Fibroblast of pulmonary artery (primary cell): ENCODE results near the gene ERF.

Source experiments
- DNase-seq: peaks from one replicate; pipeline ENCODE4 v3.0.0-alpha.2; 2010; ENCODE audit warnings: low read depth
- H3K4me3 ChIP-seq: replicated peaks from 2 replicates; pipeline ENCODE4 v1.5.1; 2011; ENCODE audit warnings: low read depth, mild to moderate bottlenecking, control low read depth, low read length, moderate library complexity
- TF ChIP-seq, protein P1 (sequence below): IDR thresholded peaks from 2 replicates; pipeline ENCODE4 v1.5.1; 2011; ENCODE audit warnings: mild to moderate bottlenecking, control low read depth, low read length, inconsistent platforms; ENCODE audit errors: missing control alignments

Gene ERF

DNA sequence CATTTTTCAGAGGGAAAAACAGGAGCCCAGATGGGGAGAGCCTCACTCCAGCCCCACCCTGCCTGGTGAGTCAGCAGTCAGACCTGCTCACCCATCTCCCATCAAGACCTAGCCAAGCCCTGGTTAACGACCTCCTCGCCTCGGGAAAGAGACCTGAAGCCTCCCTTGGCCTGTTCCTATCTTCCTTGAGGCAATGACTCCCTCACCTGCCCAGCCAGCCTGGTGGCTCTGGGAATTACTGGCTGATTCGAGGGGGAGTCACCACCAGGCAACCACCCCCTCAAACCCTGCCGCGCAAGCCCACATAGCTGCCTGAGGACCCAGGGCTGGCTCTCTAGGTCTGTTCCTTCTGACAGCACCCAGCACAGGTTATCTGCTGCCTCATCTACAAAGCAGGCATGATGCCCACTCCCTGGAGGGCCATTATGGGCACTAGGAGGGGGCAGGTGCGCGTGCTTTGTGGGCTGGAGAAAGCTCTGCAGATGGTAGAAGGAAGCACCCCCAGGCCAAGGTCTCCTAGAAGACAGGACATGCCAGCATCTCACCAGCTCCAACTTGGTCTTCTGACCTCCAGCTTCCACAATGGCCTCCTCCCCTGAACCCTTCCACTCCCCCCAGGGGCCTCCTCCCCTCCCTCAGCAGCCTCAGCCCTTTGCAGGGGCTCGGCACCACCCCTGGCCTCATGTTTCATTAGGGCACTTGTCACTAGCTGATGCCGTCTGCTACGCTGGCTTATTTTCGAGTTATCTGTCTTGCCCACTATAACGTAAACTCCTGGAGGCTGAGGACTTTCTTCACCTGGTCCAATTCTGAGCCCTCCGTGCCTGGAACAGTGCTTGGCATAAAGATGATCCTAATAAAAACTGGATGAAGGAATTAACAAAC is 47.8 kb downstream of the ERF start:
- H3K4me3 ChIP-seq = no peak overlapping the region
- TF ChIP-seq, protein P1, sequence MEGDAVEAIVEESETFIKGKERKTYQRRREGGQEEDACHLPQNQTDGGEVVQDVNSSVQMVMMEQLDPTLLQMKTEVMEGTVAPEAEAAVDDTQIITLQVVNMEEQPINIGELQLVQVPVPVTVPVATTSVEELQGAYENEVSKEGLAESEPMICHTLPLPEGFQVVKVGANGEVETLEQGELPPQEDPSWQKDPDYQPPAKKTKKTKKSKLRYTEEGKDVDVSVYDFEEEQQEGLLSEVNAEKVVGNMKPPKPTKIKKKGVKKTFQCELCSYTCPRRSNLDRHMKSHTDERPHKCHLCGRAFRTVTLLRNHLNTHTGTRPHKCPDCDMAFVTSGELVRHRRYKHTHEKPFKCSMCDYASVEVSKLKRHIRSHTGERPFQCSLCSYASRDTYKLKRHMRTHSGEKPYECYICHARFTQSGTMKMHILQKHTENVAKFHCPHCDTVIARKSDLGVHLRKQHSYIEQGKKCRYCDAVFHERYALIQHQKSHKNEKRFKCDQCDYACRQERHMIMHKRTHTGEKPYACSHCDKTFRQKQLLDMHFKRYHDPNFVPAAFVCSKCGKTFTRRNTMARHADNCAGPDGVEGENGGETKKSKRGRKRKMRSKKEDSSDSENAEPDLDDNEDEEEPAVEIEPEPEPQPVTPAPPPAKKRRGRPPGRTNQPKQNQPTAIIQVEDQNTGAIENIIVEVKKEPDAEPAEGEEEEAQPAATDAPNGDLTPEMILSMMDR = no peak
- no peak for DNase-seq

DNA sequence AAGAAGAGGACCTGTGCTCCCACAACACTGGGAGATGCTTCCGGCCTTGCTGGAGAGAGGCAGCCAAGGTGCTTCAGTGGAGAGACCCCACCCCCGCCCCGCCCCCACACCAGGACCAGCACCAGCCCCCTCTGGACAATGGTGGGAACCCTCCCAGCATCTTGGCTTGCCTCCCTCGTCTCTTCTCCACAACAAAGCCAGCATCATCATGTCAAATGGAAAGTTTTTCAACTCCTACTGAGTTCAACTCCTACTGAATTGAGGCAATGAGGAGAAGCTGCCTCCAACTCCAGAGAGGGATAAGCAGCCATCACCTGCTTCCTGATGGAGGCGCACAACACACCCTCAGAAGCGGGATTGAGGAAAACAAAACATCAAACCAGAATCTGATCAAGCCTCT is 50.3 kb downstream of the ERF start:
- DNase-seq = no peak
- TF ChIP-seq, protein P1 = no peak
- no peak overlapping the region for H3K4me3 ChIP-seq

DNA sequence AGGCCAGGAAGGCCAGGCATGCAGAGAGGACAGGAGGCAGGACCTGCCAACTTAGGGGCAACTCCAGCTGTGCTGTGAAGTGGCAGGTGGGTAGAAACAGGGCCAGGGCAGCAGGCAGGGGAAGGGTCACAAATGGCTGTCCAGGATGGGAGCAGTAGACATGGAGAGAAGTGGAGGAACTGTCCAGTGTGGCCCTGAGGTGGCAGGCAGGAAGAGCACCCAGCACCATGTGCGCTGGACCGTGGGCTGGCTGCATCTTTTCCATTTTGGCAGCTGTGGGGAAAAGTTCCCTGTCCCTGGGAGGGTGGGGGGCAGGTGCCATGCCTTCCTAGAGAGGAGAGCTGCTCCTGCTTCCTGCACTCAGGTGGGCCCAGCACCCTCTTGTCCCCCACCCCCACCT is 51.2 kb downstream of the ERF start:
- TF ChIP-seq, protein P1 = no peak
- no peak overlapping the region for H3K4me3 ChIP-seq
- DNase-seq = no peak

DNA sequence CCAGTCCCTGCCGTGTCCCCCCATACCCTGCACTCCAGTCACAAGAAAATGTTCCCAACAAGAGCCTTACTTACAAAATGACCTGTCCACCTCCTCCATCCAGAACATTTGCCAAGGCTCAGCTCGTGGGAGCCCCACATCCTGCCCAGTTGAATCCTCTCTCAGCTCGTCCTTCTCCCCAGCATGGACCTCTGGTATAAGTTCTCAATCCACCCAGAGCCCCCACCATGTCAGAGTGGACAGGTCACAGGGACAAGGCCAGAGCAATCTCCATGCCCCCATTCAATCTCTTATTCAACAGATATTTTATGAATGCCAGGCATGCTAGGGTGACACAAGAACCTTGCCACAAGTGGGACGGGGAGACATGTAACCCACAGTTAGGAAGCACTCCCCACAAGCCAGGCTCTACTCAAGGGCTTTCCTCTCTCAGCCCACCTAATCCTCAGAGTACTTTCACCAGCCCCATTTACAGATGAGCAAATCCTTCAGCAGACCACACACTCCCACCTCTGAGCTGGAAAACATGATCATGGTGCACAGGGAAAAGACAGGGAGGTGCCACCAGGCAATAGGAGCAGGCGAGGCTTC is 52.5 kb downstream of the ERF start:
- TF ChIP-seq, protein P1 = no peak
- no peak for DNase-seq
- no peak overlapping the region for H3K4me3 ChIP-seq

DNA sequence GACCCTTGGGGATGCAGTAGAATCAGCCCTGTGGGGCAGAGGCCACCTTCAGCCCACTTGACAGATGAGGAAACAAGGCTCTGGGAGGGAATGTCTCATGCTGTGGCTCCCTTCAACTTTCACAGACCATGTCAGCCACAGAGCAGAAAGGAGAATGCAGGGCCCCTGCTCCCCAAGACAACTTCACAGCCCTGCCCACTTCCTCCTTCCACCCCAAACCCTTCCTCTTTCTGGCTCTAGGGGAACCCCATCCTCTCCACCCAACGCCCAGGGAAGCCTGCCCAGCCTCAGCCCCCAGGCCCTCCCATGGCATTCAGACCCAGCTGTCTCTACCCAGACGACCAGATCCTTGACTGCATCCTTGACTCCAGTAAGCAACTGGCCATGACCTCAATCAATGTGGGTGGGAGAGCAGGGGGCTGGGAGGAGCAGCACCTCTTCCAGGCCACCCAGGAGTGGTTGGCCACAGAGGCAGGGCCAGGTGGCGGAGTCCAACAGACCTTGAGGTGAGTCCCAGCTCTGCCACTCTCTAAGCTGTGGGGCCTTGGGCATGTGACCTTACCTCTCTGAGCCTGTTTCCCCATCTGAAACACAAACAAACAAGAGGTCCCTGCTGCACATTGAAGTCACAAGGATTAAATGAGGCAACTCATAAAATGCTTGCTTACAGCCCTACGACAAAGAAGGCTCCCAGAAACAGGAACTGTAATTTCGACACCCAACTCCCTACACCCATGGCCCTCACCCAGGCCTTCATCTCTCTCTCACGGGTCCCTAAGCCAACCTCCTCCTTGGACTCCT is 53.2 kb downstream of the ERF start:
- H3K4me3 ChIP-seq = no peak overlapping the region
- TF ChIP-seq, protein P1 = no peak
- DNase-seq = no peak

DNA sequence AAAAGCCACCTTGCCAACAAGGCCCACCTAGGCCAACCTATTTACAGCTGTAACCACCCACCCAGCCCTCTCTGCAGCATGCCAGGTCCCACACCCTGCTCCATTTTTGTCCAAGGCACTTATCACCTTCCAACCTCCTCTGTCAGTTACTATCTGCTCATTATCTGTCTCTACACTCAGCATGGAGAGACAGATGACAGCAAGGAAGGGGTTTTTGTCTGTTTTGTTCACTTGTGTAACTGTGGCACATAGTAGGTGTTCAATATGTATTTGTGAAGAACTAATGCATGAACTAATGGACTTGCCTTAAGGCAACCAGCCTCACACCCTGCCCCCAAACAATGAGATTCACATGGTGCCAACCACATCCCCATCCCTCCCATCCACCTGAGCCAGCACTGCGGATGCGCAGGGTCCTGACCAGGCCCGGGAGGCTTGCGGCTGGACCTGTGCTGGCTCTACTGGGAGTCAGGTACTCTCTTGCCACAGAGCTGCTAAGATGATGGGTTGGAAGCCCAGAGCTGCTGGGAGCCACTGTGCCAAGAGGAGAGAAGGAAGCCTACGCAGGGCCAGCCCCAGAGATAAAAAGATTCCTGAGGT is 54.7 kb downstream of the ERF start:
- no peak for DNase-seq
- no peak overlapping the region for H3K4me3 ChIP-seq
- TF ChIP-seq, protein P1 = no peak
